HG03108 (cell line): ENCODE results near the gene TTLL5.

Source experiments
- ATAC-seq: cut with Tn5 transposase; IDR thresholded peaks from one replicate; pipeline ENCODE4 v1.9.1; 2021; ENCODE audit warnings: moderate library complexity; ENCODE audit not compliant: unreplicated experiment

The TTLL5 gene

DNA sequence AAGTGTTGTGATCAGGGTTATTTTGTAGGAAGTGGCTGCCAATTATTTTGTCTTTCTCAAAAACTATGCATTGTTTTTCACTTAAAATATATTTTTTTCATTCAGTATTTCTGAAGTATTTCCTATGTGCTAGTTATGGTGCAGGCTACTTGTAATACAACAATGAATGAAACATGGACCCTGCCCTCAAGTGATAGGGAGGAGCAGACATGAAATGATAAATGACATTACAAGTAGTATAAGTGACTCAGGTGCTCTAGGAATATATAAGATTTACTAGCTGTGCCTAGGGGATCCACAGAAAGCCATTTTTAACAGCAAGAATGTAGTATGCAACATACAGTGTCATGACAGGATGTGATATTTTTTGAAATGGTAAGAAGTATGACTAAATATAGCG is 65.3 kb downstream of the TTLL5 start:
- no peak for ATAC-seq

DNA sequence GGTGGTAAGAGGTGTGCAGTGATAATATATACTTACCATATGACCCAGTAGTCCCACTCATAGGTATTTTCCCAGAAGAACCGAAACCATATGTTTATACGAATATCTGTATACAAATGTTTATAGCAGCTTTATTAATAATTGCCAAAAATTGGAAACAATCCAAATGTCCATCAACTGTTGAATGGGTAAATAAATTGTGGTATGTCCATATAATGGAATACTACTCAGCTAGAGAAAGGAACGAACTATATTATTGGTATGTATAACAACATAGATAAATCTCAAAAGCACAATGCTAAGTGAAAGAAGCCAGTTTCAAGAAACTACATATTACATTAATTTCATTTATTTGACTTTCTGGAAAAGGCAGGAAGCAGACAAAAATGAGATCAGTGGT is 66.1 kb downstream of the TTLL5 start:
- no peak for ATAC-seq

DNA sequence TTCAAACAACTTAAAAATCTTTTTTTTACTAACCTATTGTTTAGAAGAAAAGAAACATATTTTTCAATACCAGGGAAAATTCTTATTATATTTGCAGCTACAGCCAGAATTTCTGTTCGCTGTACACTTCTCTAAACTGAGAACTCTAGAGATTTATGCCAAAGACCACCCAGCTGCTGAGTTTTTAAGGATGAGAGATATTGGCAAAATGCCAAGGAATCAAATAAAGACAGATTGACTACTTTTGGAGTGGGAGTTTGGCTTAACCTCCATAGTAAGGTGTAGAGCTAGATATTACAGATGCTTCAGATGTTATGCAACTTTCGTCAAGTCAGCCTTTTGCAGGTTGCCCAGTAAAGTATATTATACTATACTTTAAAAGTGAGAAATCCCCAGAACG is 71.8 kb downstream of the TTLL5 start:
- ATAC-seq: no peak

DNA sequence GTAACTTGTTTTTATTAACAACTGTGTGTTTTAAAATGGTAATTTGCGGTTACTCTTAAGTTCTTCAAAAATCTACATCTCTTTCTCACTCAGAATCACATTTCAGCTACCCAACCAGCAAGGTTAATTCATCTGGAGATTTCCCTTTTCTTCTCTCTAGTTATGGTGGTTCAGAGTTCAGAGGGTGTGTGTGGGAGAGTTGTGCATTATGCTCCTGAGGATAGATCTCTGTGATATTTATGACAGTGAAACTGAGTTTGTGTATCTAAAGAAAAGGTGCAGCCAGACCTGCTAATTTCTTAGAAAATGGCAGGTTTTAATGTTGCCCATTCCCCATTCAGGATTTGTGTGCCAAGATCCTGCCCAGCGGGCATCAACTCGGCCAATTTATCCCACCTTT is 73.8 kb downstream of the TTLL5 start:
- no peak for ATAC-seq

DNA sequence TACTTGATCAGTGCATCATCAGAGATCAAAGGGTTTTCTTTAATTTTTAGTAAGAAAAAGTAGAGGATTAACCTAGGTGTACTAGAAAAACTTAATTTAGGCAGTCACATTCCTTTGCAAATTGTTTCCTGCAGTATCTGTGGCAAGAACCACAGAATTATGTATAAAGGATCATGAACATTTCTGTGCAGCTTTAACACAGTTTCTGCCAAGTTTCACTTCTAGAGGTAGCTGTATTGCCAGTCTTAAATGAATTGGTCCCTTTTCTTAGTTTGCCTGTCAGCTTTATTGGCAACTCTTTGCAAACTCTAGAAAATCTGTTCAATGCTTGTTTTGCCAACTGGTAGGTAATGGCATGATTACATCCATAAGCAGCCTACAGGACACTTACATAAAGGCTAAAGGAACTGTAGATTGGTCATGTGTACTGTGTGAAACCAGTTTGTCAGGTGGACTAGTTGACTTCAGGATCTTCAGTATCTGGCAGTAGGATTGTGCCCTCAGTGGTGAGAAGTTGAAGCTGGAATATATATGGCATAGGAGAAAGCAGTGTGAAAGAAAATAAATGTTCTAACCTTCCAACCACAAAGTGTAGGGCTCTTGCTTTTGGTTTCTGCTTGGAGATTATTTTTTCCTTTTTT is 75.9 kb downstream of the TTLL5 start:
- no peak for ATAC-seq

DNA sequence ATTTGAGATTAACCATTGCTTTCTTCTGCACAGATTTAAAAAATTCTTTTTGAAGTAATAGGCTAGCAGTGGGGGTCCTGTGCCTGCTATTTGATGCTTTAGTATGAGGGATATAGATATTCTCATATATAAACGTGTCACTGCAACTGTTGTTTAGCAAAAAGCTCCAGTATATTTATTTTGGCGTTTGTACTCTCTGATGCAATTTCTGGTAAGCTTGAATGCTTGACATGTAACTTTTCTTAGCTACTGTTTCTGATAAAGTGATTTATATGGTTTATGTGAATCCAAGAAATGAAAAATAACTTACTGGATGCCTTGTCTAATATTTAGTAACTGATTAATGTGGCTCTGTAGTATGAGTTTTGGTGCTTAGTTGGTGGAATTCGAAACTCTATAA is 77.1 kb downstream of the TTLL5 start:
- ATAC-seq: no peak

DNA sequence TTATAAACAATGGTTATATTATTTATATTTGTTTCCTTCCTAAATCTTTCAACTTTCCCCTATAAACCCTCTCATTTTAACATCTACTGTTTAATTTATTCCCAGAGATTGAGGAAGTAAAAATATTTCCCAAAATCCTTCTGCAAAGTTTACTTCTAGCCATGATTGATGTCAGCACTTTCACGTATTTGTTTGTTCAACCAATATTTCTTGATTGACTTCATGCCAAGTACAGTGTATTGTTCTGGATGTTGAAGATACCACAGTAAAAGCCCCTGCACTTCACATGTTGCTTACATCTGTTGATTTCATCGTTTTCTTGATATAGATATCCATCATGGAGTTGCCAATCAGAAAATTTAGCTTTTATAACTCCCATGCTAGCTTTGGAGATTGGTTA is 81.8 kb downstream of the TTLL5 start:
- ATAC-seq: no peak

DNA sequence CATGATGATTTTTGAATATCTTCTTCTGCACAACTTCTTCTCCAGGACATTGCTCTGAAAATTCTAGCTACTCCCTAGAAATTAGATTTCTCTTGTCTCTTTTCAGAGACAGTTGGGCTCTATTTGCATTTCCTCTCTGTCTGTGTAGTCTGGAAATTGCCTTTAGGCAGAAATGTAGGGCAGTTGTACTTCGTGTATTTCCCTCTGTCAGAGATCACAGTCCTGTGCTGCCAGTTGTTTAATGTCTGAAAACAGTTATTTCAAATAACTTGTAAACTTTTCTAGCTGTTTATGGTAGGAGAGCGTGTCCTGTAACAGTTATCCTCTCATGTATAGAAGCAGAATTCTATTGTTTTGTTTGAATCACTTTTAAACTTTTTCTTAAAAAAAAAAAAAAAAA is 86.9 kb downstream of the TTLL5 start:
- no peak for ATAC-seq

DNA sequence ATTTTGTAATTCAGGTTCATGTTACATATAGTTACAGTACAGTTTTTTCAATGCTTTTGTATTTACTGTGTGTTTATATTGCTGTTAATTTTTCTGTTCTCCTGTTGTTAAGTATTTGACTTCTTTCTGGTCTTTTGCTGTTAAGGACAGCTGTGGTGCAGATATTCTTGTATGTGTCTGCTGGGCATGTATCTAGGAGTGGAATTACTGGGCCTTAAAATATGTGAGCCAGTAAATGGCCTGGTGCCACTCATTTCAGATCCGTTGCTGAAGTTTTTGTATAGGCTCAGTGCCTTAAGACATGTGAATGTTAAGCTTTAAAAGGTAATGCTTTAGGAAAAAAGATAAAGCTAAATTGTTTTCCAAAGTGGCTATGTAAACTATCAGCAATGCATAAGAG is 87.3 kb downstream of the TTLL5 start:
- ATAC-seq: no peak

DNA sequence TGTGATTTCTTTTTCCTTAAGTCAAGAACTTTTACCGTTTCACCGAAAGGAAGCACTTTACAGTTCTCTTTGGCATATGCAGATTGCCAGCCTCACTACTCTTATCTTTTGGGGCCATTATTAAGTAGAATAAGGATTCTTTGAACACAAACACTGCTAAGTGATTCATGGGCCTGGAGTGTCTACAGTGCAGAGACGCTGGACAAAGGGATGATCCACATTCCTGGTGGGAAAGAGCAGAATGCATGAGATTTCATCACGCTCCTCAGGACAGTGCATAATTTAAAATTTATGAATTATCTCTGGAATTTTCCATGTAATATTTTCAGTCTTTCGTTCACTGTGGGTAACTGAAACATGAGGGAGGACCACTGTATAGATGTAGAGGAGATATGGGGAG is 90.2 kb downstream of the TTLL5 start:
- no peak for ATAC-seq

DNA sequence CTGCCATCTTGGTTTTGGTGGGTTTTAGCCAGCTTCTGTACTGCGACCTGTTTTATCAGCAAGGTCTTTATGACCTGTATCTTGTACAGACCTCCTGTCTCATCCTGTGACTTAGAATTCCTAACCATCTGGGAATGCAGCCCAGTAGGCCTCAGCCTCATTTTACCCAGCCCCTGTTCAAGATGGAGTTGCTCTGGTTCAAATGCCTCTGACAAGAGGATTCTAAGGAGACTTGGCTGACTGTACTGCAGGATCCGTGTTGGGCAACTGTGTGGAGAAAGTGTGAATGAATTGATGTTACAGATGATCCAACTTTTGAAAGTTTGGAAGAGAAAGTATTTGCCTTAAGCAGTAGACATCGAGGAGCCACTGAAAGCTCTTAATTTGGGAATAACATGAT is 91.0 kb downstream of the TTLL5 start:
- ATAC-seq: no peak

DNA sequence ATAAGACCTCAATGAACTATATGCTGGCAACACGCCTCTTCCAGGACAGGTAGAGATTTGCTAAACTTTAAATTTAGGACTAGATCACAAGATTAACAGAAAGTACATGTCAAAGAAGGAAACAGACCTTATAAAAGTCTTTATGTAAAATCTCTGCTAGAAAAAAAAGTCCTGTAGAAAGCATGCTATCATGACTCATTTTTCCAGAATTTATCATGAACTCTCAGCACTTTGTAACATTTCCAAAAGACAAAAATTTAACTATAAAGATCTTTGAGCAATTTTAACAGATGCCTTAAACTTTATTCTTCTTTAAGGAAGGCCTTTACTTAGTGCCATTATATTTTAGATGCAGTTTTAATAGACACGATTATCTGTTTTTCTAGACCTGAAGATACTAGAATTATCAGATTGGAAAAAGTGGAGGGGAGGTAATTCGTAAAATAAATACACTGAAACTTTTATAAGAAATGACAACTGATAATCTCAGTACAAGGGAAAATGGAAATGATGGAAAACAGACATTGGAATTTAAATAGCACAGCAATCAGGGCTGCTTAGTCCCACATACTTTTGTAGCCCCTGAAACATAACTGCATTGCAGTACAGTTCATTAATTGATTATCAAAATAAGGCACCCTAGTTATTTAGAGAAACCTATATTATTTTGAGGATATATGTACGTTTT is 92.0 kb downstream of the TTLL5 start:
- no peak for ATAC-seq

DNA sequence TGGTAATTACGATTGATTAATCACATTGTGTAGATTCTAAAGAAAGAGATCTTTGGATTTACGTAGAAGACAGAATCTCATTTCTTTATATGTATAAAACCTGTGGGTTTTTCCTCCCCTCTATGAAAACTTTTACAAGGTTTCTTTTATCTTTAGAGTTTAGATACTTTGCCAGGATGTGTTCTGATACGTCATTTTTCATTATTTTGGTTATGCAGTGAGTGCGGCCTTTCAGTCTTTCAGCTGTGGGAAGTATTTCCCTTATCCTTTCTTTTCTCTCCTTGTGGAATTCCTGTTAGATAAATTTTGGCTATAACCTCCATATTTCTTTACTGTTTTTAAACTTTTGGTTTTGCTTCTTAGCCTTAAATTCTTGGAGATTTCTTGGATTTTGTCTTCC is 92.7 kb downstream of the TTLL5 start:
- no peak for ATAC-seq

DNA sequence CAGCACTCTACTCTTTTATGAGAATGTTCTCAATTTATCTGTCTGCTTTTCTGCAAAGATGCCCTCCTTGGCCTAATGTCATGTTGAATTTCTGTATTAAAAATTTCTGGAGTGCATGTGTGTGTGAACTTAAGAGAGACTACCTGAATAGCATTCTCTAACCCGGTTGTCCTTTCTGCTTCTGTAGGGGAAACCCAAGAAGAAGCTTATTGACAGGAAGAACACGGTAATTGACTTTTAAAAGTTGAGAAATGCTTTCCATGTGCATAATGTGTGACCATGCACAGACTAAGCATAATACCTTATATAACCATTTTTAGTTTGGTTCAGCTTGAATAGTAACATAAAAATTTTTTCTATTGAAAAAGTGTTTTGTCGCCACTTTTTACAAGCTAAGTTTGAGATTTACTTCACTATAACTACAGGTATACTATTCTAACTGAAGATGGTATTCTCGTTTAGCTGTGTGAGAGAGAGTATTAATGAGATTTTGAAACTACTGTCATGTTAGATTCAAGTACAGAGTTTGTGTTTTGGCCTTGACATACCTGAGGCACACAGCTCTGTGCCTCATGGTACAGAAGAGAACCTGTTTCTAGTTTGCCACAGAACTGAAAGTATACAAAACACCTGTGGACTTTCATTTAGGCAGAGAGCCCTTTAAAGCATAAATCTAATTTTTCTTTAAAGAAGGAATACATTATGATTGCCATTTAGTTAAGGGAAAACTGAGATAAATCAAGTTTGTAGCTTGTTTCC is 96.8 kb downstream of the TTLL5 start:
- no peak for ATAC-seq

DNA sequence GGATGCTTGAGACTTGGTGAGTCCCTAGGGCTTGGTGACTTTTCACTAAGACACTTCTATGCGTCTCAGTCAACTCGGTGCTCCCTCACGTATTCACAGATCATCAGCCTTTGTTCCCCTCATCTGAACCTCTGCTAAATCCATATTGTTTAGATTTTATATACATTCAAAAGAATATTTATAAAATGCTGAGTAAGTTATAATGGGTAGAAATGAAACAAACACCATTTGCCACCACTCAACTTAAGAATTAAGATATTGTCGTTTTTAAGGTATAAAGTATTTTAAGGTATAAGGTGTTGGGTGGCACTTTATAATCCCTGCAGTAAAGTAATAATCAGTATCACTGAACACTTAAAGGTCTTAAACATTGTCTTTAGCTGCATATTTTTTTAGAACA is 103.0 kb downstream of the TTLL5 start:
- no peak for ATAC-seq

DNA sequence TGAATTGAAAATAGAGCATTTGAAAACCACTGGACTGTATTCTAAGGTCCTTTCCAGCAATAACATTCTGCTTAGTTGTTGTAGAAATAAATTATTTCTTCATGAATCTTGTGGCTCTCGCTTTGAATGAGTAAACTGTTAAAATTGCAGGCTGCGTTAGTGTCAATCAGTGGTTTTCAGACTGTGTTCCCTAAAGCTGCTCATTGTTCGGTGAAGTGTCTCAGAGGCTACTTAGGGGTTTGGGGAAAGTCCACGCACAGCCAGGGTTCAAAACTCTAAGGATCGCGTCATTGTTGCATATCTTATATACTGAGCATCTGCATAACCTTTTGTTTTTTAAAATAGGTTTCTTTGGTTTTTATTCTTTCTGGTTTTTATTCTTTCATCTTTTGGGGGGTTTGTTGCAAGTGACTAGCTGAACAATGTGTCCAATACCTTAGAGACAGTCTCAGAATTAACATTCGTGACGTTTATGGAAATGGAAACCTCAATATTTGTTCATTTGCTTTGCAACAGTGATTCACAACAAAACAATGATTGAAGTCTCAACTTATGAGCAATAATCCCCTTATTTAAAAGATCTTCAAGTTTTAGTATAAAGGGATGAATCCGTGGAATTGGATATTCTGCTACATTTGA is 108.1 kb downstream of the TTLL5 start:
- ATAC-seq: no peak

DNA sequence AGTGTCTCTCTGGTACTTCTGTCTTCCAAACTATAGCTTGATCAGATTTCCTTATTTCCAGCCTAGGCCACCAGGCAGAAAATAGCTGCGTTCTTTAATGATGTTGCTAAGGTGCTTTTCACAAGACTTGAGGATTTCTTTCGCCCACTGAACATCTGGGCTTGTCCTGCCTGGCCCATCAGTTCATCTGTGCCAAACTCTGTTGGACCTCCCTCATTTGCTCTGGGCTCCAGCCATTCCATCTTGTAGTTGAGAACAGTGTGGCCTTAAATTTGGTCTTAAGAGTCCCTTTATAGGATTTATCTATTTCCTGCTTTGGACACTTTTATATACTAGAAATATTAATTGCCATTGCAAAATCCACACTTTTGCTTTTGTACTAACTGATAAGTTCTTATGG is 109.6 kb downstream of the TTLL5 start:
- ATAC-seq: no peak

DNA sequence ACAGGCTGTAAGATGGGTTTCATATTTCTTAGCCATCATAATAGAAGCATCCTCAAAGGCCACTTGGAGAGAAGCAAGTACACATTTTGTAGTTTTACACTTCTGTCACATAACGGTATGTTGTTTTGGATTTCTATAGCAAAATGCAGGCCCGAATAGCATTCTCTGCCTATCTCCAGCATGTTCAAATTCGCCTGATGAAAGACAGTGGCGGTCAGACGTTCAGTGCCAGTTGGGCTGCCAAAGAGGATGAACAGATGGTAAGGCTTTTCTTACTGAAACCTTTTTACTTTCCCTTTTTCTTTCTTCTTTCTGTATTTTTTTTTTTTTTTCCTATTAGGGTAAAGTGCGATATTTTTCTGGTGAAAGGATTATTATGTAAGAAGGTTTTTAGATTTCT is 110.5 kb downstream of the TTLL5 start:
- ATAC-seq: no peak

DNA sequence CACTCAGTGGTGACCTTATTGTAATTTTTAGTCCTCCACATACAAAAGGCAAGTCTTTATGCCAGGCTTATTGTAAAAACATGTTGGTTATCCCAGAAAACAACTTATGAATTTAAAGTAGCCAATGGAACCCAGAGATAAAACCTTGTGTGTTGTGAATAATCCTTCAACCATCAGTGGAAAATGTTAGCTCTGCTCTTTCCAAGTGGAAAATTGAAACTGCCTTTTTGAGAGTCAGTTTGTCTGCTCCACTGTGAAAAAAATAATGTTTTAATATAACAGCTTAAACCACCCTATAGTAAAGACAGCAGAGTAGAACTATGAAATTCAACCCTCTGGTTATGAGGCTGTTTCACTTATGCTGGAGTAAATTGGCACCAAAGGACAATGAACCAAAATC is 112.0 kb downstream of the TTLL5 start:
- no peak for ATAC-seq

DNA sequence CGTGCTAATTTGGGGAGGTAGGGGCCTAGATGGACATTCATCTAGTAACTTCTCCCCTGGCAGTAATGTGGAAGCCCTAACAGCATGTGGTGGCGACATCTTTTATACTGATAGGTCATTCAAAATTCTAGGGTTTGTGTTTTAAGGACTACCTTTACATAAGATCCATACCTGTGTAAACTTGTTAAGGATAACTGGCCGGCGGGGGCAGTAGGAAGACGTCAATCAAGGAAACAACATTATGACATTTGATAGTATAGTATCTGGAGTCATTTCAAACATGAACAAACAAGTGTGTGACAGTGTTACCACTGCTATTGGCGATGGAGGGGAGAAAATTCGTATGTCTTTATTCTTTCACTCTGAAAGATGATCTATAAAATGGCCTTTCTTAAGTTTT is 120.0 kb downstream of the TTLL5 start:
- ATAC-seq: no peak

DNA sequence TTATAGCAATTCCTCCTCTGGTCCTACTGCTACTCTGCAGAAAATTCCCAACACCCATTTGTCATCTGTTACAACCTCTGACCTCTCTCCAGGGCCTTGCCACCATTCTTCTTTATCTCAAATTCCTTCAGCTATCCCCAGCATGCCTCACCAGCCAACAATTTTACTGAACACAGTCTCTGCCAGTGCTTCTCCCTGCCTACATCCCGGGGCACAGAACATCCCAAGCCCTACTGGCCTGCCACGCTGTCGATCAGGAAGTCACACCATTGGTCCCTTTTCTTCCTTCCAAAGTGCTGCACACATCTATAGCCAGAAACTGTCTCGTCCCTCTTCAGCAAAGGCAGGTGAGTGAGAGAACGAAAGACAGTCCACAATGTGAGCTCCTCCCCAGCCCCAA is 122.1 kb downstream of the TTLL5 start:
- no peak for ATAC-seq
